Upper lobe of left lung (tissue), 4 donors: ENCODE data around the gene ITPR2.

ENCODE experiments used
- CTCF ChIP-seq, 6 experiments: fragments of 450-650 bp in 4 of 6; fragments of 200-600 bp in 2 of 6; sonication (generic) in 2 of 6; IDR thresholded peaks; one replicate each; pipeline ENCODE4 v1.5.1; 2016 to 2019; ENCODE audit warnings: antibody characterized with exemption in 6 of 6
- POLR2A ChIP-seq, 4 donors: fragments of 450-650 bp; IDR thresholded peaks; one replicate each; pipeline ENCODE4 v1.5.1; 2016 to 2017; ENCODE audit warnings: antibody characterized with exemption in 4 of 4, mild to moderate bottlenecking in 2 of 4

DNA sequence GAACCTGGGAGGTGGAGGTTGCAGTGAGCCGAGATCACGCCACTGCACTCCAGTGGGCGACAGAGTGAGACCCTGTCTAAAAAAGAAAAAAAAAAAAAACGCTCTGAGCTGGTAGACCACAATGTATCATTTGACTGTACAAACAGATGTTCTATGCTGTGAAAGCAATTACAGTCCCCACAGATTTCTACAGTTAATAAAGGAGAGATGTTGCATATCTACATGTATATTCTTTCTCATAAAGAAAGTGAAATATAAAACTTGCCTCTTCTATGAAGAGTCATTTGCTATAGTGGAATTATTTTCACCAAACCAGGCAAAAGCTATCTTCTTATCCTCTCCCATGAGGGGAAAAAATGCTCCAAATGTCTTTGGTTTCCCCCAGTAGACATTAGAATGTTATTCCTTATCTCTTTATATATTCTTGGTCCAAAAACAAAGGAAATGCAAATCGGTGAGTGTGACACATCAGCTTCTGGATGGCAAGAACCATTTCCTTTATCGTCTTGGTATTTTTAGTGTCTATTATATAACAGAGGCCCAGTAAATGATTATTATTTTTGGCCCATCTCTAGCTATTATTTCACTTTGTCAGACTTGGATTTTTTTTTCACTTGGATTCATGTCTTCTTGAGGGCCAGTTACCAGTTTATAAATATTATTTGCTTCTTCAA is 407.3 kb downstream of the ITPR2 start:
- TF ChIP-seq POLR2A (IDR thresholded peaks at IDR 0.05) (no peak), CTCF (IDR thresholded peaks at IDR 0.05) (no peak)
